Measurements from ENCODE around the gene FBXW12.

- TF ChIP-seq, protein P1, sequence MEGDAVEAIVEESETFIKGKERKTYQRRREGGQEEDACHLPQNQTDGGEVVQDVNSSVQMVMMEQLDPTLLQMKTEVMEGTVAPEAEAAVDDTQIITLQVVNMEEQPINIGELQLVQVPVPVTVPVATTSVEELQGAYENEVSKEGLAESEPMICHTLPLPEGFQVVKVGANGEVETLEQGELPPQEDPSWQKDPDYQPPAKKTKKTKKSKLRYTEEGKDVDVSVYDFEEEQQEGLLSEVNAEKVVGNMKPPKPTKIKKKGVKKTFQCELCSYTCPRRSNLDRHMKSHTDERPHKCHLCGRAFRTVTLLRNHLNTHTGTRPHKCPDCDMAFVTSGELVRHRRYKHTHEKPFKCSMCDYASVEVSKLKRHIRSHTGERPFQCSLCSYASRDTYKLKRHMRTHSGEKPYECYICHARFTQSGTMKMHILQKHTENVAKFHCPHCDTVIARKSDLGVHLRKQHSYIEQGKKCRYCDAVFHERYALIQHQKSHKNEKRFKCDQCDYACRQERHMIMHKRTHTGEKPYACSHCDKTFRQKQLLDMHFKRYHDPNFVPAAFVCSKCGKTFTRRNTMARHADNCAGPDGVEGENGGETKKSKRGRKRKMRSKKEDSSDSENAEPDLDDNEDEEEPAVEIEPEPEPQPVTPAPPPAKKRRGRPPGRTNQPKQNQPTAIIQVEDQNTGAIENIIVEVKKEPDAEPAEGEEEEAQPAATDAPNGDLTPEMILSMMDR (IDR thresholded peaks at IDR 0.05): no peak
- TF ChIP-seq MXI1 (IDR thresholded peaks at IDR 0.05; ENCODE audit: low read depth, low read length) (no peak), RAD21 (IDR thresholded peaks at IDR 0.05; ENCODE audit: low read length) (no peak), REST (IDR thresholded peaks at IDR 0.05; ENCODE audit: low read depth, low read length) (no peak), GABPA (IDR thresholded peaks at IDR 0.05; ENCODE audit: low read depth) (no peak), YY1 (IDR thresholded peaks at IDR 0.05; ENCODE audit: low read depth) (no peak)
- TF ChIP-seq, protein P2, sequence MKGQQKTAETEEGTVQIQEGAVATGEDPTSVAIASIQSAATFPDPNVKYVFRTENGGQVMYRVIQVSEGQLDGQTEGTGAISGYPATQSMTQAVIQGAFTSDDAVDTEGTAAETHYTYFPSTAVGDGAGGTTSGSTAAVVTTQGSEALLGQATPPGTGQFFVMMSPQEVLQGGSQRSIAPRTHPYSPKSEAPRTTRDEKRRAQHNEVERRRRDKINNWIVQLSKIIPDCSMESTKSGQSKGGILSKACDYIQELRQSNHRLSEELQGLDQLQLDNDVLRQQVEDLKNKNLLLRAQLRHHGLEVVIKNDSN (IDR thresholded peaks at IDR 0.05; ENCODE audit: borderline replicate concordance, low read depth): no peak
Measured at GRCh38 chr3:48419597-48419996, 47.6 kb downstream of the FBXW12 start.

All from SK-N-SH (cell line).